Activated CD4-positive, alpha-beta memory T cell treated with anti-CD3 and anti-CD28 coated beads, Interleukin-2, amount 10 ng/mL, durations not matched to agents 7 days and 5 days (primary cell): ENCODE results near the gene FBXO34. TPM values are rescaled to one million over a fixed set of nuclear protein-coding genes. Genes with fewer than 3 reads are reported as not detected.
"Not testable (repeated sequence)": the region's sequence is repeated elsewhere in the genome, so short reads cannot be mapped to it uniquely, and the experiment has no call there.

ENCODE experiments used
- CTCF ChIA-PET: fragments of 350-600 bp; sonication (Branson Sonifier 250); formaldehyde crosslinking; loops from one replicate; lab custom pipeline; 2021; ENCODE audit warnings: antibody characterized with exemption, inconsistent platforms; lab: Charles Lee
- POLR2A ChIA-PET: fragments of 350-600 bp; sonication (Branson Sonifier 250); formaldehyde crosslinking; loops from one replicate; lab custom pipeline; 2021; ENCODE audit warnings: antibody characterized with exemption; lab: Charles Lee
- DNase-seq: peaks from one replicate; pipeline ENCODE4 v3.0.0-alpha.2; 2020
- H3K27ac Mint-ChIP-seq: one replicate; pipeline ENCODE4 v1.8.0; 2021; ENCODE audit warnings: mild to moderate bottlenecking, mixed read lengths
- H3K27me3 Mint-ChIP-seq: one replicate; pipeline ENCODE4 v1.8.0; 2021; ENCODE audit warnings: mixed read lengths
- H3K36me3 Mint-ChIP-seq: one replicate; pipeline ENCODE4 v1.8.0; 2021; ENCODE audit warnings: low read depth, mixed read lengths
- H3K4me1 Mint-ChIP-seq: one replicate; pipeline ENCODE4 v1.8.0; 2021; ENCODE audit warnings: mixed read lengths
- H3K4me3 Mint-ChIP-seq: one replicate; pipeline ENCODE4 v1.8.0; 2021; ENCODE audit warnings: mild to moderate bottlenecking, mixed read lengths
- H3K9me3 Mint-ChIP-seq: one replicate; pipeline ENCODE4 v1.8.0; 2021; ENCODE audit warnings: mixed read lengths
- total RNA-seq, 2 experiments: library from RNA; stranded (reverse); gene quantifications; one replicate each; pipeline ENCODE4 v1.2.3, GENCODE V29; 2021

Gene FBXO34
- total RNA-seq, 2 experiments from 2014 or later, result 25.1 to 25.5 TPM

DNA sequence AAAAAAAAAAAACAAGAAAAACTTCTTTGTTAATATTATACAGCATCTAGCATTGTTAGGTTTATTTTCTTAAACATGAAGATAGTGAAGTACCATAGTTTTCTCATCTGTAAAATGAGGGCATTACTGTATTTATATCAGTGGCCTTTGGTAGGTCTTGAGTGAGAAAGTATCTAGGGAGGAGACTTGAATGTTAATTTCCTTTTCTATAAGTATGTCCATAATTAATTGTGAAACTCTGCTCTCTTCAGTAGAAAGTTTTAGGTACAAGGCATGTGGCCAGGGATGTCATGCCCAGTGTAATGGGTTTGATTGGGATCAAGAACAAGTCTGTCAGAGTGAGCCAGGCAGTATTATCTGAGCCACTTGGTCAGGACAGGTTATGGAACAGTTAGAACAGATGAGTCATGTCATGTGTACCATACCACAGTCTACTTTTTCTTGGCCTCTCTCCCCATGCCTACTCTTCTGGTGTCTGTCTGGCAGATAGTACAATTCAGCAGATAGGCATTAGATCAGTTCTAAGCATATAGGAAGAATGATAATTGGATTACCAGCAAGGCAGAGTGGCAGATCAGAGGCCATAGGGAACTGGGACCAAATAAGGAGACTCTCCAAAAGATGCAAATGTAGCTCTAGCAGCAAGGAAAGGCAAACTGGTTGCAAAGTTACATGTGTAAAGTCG lies 30.4 kb downstream of the FBXO34 start:
- DNase-seq, result no peak
- POLR2A ChIA-PET, result no interaction called here
- H3K4me3 Mint-ChIP-seq, result no peak overlapping the region
- H3K27me3 Mint-ChIP-seq, result no peaks in the 10 kb centered on the region
- H3K36me3 Mint-ChIP-seq, result peaks cover 24% of the 10 kb centered on the region
- H3K27ac Mint-ChIP-seq, result no peak overlapping the region
- CTCF ChIA-PET, result no interaction called here
- H3K4me1 Mint-ChIP-seq, result peaks cover 56% of the 10 kb centered on the region
- H3K9me3 Mint-ChIP-seq, result no peaks in the 10 kb centered on the region

DNA sequence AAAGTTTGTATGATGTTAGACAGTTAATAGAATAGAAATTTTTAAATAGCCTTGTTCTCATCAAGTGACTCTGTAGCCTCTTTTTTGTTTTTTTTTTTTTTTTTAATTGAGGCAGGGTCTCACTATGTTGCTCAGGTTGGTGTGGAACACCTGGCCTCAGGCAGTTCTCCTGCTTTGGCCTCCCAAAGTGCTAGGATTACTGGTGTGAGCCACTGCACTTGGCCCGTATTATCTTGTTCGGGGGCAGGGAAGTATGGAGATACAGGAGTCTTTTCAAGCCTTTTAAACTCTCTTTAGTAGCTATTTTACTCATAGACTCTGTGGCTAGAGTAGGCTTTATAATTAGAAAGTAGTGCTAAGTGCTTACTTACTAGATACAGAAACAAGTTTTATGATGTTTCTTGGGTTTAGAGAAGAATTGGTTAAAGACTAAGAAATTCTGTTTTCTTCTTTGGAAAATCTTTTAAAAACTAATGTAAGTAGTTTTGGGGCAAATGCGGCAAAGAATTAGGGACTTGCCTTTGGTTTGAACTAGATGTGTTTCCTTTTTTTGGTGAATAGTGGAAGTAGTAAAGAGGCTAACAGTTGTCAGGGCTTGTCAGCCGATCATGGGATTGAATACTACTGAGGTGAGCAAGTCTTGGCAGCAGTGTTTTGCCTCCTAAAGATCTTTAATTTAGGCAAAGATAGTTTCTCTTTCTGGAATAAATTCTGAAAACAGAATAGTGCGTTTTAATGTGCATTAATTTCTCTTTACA lies 31.3 kb downstream of the FBXO34 start:
- Mint-ChIP-seq H3K4me3 (no peak overlapping the region), H3K27ac (no peak overlapping the region), H3K4me1 (peaks cover 49% of the 10 kb centered on the region), H3K27me3 (no peaks in the 10 kb centered on the region), H3K9me3 (no peaks in the 10 kb centered on the region), H3K36me3 (peaks cover 28% of the 10 kb centered on the region)
- ChIA-PET POLR2A (interaction anchor here (0.7 kb wide), 1 partner anchor 28 kb away, joined by 3 read pairs; no protein-coding TSS in a partner anchor), CTCF (interaction anchor here (0.7 kb wide), 1 partner anchor 234 kb away, joined by 9 read pairs; no protein-coding TSS in a partner anchor)
- no peak for DNase-seq

DNA sequence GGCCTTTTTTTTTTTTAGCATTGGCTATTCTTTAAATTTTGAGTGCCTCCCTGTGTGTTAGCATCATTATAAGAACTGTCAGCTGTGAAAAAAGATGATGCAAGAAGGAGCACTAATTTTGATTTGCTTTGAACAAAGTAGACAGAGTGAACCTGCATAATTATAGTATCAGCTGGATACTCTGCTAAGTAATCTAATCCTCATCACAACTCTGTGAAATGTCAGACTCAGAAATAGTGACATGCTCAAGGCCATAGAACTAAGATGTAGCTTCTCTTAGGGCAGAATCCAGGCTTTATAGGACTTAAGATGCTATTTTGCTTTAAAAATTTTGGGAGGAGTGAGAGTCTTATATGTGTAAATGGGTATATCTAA lies 31.9 kb downstream of the FBXO34 start:
- Mint-ChIP-seq H3K9me3 (no peaks in the 10 kb centered on the region), H3K36me3 (peaks cover 23% of the 10 kb centered on the region), H3K27ac (no peak overlapping the region), H3K27me3 (no peaks in the 10 kb centered on the region), H3K4me3 (no peak overlapping the region), H3K4me1 (peaks cover 43% of the 10 kb centered on the region)
- CTCF ChIA-PET, result no interaction called here
- POLR2A ChIA-PET, result interaction anchor here (0.7 to 1.5 kb wide), 2 partner anchors 10 to 28 kb away, joined by 3 to 4 read pairs; no protein-coding TSS in a partner anchor
- DNase-seq, result no peak

DNA sequence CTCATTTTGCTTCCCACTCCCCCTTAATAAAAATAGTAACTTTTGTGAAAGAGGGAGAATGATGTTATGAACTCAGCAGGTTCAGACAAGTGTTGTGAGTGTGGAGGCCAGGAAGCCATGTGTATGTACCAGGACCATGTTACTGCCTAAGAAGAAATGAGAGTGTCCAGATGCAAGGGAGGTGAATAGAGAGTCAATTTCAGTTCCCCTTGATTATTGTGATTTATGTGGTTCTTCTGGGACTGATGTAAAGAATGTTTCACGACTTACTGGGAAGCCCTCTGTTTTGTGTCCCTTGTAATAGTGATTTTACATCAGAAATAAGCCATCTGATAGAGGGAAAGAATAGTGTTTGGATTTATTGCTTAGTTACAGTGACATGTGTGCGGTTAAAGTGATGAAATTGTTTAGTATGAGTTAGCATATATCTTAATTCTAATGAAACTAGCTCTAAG lies 32.5 kb downstream of the FBXO34 start:
- no peak overlapping the region for H3K27ac Mint-ChIP-seq
- CTCF ChIA-PET, result no interaction called here

DNA sequence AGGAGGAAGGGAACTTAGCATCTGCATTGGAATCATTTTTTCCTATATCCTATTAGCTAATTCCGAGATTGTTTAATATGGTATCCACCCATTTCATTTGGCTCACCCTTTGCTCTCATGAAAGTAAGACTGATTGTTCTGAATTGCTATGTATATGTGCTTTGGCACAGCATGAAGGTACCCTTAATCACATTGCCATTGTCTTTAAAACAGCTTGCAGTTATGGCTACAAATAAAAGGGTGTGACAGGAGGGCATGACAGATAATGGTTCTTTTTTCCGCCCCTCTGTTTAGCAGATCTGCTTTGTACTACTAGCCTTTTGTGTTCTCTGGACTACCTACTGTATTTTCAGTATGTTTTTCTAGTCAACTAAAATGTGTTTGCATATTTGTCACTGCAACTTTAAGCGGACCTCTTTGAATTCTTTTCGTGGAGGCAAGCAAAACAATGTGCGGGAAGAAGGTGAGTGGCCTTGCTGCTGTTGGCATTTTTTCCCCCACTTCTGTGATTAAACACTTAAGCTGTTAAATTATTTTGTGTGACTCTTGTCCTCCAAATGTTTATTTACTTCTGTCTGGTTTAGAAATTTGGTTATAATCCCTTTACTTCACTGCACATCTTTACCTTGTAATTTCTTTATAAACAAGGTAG lies 35.8 kb downstream of the FBXO34 start:
- CTCF ChIA-PET, result interaction anchor here (1.3 kb wide), 1 partner anchor 37 kb away, joined by 3 read pairs; no protein-coding TSS in a partner anchor
- DNase-seq, result no peak
- peaks cover 13% of the 10 kb centered on the region for H3K4me1 Mint-ChIP-seq
- H3K4me3 Mint-ChIP-seq, result no peak overlapping the region
- POLR2A ChIA-PET, result no interaction called here
- H3K9me3 Mint-ChIP-seq, result peaks cover 18% of the 10 kb centered on the region
- no peak overlapping the region for H3K27ac Mint-ChIP-seq
- no peaks in the 10 kb centered on the region for H3K27me3 Mint-ChIP-seq
- peaks cover 26% of the 10 kb centered on the region for H3K36me3 Mint-ChIP-seq

More for the DNA sequence above, 32.5 kb downstream of the FBXO34 start:
- Mint-ChIP-seq H3K27me3 (no peaks in the 10 kb centered on the region), H3K36me3 (peaks cover 21% of the 10 kb centered on the region), H3K4me1 (peaks cover 40% of the 10 kb centered on the region), H3K4me3 (no peak overlapping the region), H3K9me3 (no peaks in the 10 kb centered on the region)
- no peak for DNase-seq
- POLR2A ChIA-PET, result interaction anchor here (1.4 to 1.5 kb wide), 2 partner anchors 9 to 34 kb away, joined by 3 to 4 read pairs; no protein-coding TSS in a partner anchor

DNA sequence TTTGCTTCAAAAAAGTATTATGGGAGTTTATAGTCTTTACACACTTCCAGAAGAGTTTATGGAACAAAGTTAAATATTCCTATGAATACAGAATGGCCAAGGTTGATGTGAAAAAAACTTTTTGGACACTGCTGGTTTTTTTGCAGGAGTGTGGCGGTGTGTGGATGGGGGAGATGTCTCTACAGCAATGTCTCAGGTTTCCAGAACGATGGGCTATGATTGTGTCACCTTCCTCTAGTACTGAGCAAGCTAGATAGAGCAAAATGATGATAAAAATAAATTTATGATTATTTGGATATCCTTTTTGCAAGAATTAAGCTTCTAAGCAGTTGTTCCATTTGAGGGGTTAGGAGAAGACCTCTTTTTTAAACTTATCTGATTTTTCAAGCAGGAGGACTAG lies 37.9 kb downstream of the FBXO34 start:
- no peak overlapping the region for H3K4me3 Mint-ChIP-seq
- ChIA-PET POLR2A (interaction anchor here (1.3 kb wide), 1 partner anchor 38 kb away, joined by 6 read pairs; no protein-coding TSS in a partner anchor), CTCF (interaction anchor here (0.8 to 1.4 kb wide), 3 partner anchors 9 to 45 kb away, joined by 3 to 6 read pairs (median 3); no protein-coding TSS in a partner anchor)
- H3K36me3 Mint-ChIP-seq, result peaks cover 41% of the 10 kb centered on the region
- H3K27ac Mint-ChIP-seq, result no peak overlapping the region
- no peaks in the 10 kb centered on the region for H3K27me3 Mint-ChIP-seq
- no peak for DNase-seq
- H3K4me1 Mint-ChIP-seq, result peaks cover 8% of the 10 kb centered on the region
- H3K9me3 Mint-ChIP-seq, result peaks cover 33% of the 10 kb centered on the region

DNA sequence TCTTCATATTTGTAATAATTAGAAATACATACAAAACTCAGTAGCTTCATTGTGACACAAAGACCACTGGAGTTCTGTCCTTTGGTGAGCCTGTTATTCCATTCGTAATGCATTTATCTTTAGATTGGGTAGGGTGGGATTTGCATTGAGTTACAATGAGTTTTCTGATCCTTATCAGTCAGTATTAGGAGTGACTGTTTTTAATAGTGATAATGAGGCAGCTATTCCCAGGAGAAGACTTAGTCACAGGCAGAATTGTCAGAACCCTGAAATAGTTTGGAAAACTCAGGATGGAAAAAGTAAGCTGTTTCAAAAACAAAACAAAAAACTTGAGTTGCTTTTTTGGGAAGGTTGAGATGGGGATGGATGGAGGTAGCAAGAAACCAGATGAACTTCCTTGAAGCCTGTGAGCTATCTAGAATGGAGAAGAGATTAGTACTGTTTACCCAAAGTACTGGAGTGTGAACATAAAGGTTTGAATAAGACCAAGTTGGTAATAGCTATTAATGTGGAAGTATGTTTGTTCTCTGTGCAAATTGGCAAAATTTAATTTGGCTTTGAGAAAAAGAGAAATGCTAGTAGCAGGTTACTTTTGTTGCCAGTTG lies 38.6 kb downstream of the FBXO34 start:
- Mint-ChIP-seq H3K27ac (no peak overlapping the region), H3K36me3 (peaks cover 43% of the 10 kb centered on the region), H3K27me3 (no peaks in the 10 kb centered on the region), H3K4me3 (no peak overlapping the region), H3K9me3 (peaks cover 36% of the 10 kb centered on the region), H3K4me1 (peaks cover 8% of the 10 kb centered on the region)
- ChIA-PET POLR2A (interaction anchor here (1.0 to 1.3 kb wide), 2 partner anchors 22 to 37 kb away, joined by 3 to 6 read pairs; no protein-coding TSS in a partner anchor), CTCF (interaction anchor here (0.8 to 1.4 kb wide), 4 partner anchors 8 to 44 kb away, joined by 3 to 6 read pairs (median 4); no protein-coding TSS in a partner anchor)
- DNase-seq, result no peak

DNA sequence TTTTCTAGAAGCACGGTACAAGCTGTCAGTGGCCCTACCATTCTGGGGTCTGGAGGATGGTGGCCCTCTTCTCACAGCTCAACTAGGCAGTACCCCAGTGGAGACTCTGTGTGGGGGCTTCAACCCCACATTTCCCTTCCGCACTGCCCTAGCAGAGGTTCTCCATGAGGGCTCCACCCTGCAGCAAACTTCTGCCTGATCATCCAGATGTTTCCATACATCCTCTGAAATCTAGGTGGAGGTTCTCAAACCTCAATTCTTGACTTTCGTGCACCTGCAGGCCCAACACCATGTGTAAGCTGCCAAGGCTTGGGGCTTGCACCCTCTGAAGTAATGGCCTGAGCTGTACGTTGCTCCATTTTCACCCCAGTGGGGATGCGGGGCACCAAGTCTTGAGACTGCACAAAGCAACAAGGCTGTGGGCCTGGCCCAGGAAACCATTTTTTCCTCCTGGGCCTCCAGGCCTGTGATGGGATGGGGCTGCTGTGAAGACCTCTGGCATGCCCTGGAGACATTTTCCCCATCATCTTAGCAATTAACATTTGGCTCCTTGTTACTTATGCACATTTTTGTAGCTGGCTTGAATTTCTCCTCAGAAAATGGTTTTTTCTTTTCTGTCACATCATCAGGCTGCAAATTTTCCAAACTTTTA lies 41.3 kb downstream of the FBXO34 start:
- peaks cover 55% of the 10 kb centered on the region for H3K36me3 Mint-ChIP-seq
- DNase-seq, H3K27ac Mint-ChIP-seq, H3K27me3 Mint-ChIP-seq, H3K4me3 Mint-ChIP-seq, H3K4me1 Mint-ChIP-seq, CTCF ChIA-PET: not testable (repeated sequence)
- POLR2A ChIA-PET, result interaction anchor here (1.5 kb wide), 1 partner anchor 8 kb away, joined by 4 read pairs; no protein-coding TSS in a partner anchor
- H3K9me3 Mint-ChIP-seq, result peaks cover 40% of the 10 kb centered on the region

DNA sequence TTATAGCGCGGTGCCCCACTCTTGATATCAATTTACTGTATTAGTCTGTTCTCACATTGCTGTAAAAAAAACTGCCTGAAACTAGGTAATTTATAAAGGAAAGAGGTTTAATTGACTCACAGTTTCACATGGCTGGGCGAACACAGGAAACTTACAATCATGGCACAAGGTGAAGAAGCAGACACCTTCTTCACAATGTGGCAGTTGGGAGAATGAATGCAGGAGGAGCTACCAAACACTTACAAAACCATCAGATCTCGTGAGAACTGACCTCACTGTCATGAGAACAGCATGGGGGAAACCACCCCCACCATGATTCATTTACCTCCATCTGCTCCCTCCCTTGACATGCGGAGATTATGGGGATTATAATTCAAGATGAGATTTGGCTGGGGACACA lies 42.3 kb downstream of the FBXO34 start:
- Mint-ChIP-seq H3K36me3 (peaks cover 60% of the 10 kb centered on the region), H3K9me3 (peaks cover 40% of the 10 kb centered on the region), H3K4me1 (peaks cover 8% of the 10 kb centered on the region), H3K27ac (no peak overlapping the region), H3K27me3 (no peaks in the 10 kb centered on the region), H3K4me3 (no peak overlapping the region)
- DNase-seq, result no peak
- ChIA-PET POLR2A (interaction anchor here (1.5 kb wide), 1 partner anchor 9 kb away, joined by 4 read pairs; no protein-coding TSS in a partner anchor), CTCF (no interaction called here)

DNA sequence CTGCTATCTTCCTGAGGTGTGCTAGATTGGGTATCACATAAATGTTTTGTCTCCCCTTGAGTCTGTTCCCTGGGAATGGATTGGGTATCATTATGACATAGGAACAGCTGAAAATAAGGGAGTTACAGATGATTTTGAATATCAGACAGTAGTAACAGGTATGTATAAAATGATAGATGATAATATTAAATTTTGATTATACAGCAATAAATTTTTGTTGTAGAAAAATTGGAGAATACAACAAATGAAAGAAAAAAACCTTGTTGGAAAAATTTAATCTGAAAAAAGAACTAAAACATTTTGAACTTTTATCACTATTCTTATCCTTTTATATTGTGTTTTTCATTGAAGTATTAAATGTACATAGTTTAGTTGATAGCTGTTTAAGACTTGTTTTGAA lies 43.2 kb downstream of the FBXO34 start:
- Mint-ChIP-seq H3K27ac (no peak overlapping the region), H3K27me3 (no peaks in the 10 kb centered on the region), H3K36me3 (peaks cover 66% of the 10 kb centered on the region), H3K4me1 (peaks cover 8% of the 10 kb centered on the region), H3K4me3 (no peak overlapping the region), H3K9me3 (peaks cover 40% of the 10 kb centered on the region)
- POLR2A ChIA-PET, result interaction anchor here (0.9 kb wide), 1 partner anchor 12 kb away, joined by 3 read pairs; no protein-coding TSS in a partner anchor
- DNase-seq, result no peak
- CTCF ChIA-PET, result no interaction called here

DNA sequence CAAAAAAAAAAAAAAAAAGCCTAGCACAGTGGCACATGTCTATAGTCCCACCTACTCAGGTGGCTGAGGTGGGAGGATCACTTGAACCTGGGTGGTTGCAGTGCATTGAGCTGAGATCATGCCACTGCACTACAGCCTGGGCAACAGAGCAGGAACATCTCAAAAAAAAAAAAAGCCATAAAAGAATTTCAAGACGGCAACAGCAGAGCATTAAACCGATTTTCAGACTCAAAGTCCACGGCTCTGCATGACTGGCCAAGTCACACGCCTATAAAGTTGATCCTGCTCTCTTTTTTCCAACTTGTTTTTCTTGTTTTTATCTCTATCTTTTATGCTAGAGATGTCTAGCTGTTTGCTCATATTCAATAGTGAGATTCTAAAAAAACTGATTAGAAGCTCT lies 45.3 kb downstream of the FBXO34 start:
- peaks cover 22% of the 10 kb centered on the region for H3K9me3 Mint-ChIP-seq
- CTCF ChIA-PET, result interaction anchor here (0.7 to 1.8 kb wide), 5 partner anchors 10 to 769 kb away, joined by 3 to 5 read pairs (median 3); no protein-coding TSS in a partner anchor
- H3K27ac Mint-ChIP-seq, result no peak overlapping the region
- no peaks in the 10 kb centered on the region for H3K27me3 Mint-ChIP-seq
- peaks cover 8% of the 10 kb centered on the region for H3K4me1 Mint-ChIP-seq
- H3K36me3 Mint-ChIP-seq, result peaks cover 50% of the 10 kb centered on the region
- DNase-seq, result no peak
- no peak overlapping the region for H3K4me3 Mint-ChIP-seq
- POLR2A ChIA-PET, result interaction anchor here (1.2 kb wide), 1 partner anchor 30 kb away, joined by 3 read pairs; no protein-coding TSS in a partner anchor
